IMR-90 (cell line): ENCODE results near the gene ZNF512.

ENCODE experiments used
- BHLHE40 ChIP-seq: fragments of 150-350 bp; IDR thresholded peaks from 2 replicates; pipeline ENCODE4 v1.6.1; 2016; ENCODE audit warnings: mild to moderate bottlenecking, low read depth, low read length
- CTCF ChIP-seq: conservative IDR thresholded peaks from 2 replicates; pipeline ENCODE4 v1.5.1; 2012; ENCODE audit warnings: mild to moderate bottlenecking, low read depth, low read length, improper control_type of control experiment
- FOS ChIP-seq: fragments of 150-350 bp; IDR thresholded peaks from 2 replicates; pipeline ENCODE4 v1.6.1; 2016; ENCODE audit warnings: low read depth, low read length
- MAFK ChIP-seq: IDR thresholded peaks from 2 replicates; pipeline ENCODE4 v1.6.1; 2012; ENCODE audit warnings: low read depth, low read length, improper control_type of control experiment
- RCOR1 ChIP-seq: IDR thresholded peaks from 2 replicates; pipeline ENCODE4 v1.6.1; 2012; ENCODE audit warnings: mild to moderate bottlenecking, low read length, improper control_type of control experiment; ENCODE audit not compliant: insufficient replicate concordance
- RFX5 ChIP-seq: IDR thresholded peaks from 2 replicates; pipeline ENCODE4 v1.8.0; 2012; ENCODE audit warnings: low read depth, mild to moderate bottlenecking, low read length, moderate library complexity
- USF2 ChIP-seq: fragments of 150-350 bp; IDR thresholded peaks from 2 replicates; pipeline ENCODE4 v1.6.1; 2017; ENCODE audit warnings: mild to moderate bottlenecking, antibody characterized with exemption, low read length, low read depth

GRCh38 chr2:27624943-27625342 lies 42.1 kb downstream of the ZNF512 start:
- no peak for TF ChIP-seq MAFK
- TF ChIP-seq RCOR1: no peak
- no peak for TF ChIP-seq CTCF
- no peak for TF ChIP-seq BHLHE40
- no peak for TF ChIP-seq RFX5
- TF ChIP-seq USF2: no peak
- no peak for TF ChIP-seq FOS
